OCI-LY7 (cell line): Measurements from ENCODE around the gene STYK1. TPM values are rescaled to one million over a fixed set of nuclear protein-coding genes. Genes with fewer than 3 reads are reported as not detected.

Source experiments
- BruUV-seq: library from RNA; stranded (reverse); fragments of 400-500 nt; replicated peaks from 2 replicates; lab custom pipeline; 2021; lab: Mats Ljungman, UMichigan
- CTCF ChIA-PET: fragments of 300-600 bp; sonication (Branson Sonifier 250); formaldehyde crosslinking; loops from one replicate; lab custom pipeline; 2022; ENCODE audit warnings: antibody characterized with exemption; ENCODE audit not compliant: unreplicated experiment; lab: Charles Lee
- POLR2A ChIA-PET: fragments of 300-600 bp; sonication (Branson Sonifier 250); formaldehyde crosslinking; loops from one replicate; lab custom pipeline; 2022; ENCODE audit warnings: antibody characterized with exemption; lab: Charles Lee
- DNase-seq: peaks from one replicate; pipeline ENCODE4 v3.0.0-alpha.2; 2015; ENCODE audit warnings: low spot score
- H2AFZ ChIP-seq: fragments of 200-600 bp; sonication (generic), shearing (Covaris generic); 2 replicates; pipeline ENCODE4 v1.6.1; 2014; ENCODE audit warnings: mild to moderate bottlenecking, antibody characterized with exemption, low read length, moderate library complexity
- H3K27ac ChIP-seq: fragments of 200-600 bp; sonication (generic); 2 replicates; pipeline ENCODE4 v1.5.1; 2014; ENCODE audit warnings: mixed run types, low read depth, mild to moderate bottlenecking, moderate library complexity, low read length, inconsistent platforms; ENCODE audit not compliant: poor library complexity, severe bottlenecking
- H3K36me3 ChIP-seq: fragments of 200-600 bp; sonication (generic); 2 replicates; pipeline ENCODE4 v1.6.1; 2014; ENCODE audit warnings: mild to moderate bottlenecking, antibody characterized with exemption, low read length, moderate library complexity, mixed read lengths; ENCODE audit not compliant: insufficient read depth
- H3K4me1 ChIP-seq: fragments of 200-600 bp; sonication (generic); 2 replicates; pipeline ENCODE4 v1.5.1; 2014; ENCODE audit warnings: mild to moderate bottlenecking, low read length; ENCODE audit not compliant: insufficient read depth, poor library complexity, severe bottlenecking
- H3K4me2 ChIP-seq: fragments of 200-600 bp; sonication (generic); 2 replicates; pipeline ENCODE4 v1.6.1; 2014; ENCODE audit warnings: mild to moderate bottlenecking, low read length
- H3K4me3 ChIP-seq: fragments of 200-600 bp; sonication (generic); 2 replicates; pipeline ENCODE4 v1.5.1; 2014; ENCODE audit warnings: mild to moderate bottlenecking, low read depth, low read length; ENCODE audit not compliant: poor library complexity, severe bottlenecking
- H3K79me2 ChIP-seq: fragments of 200-600 bp; sonication (generic); 2 replicates; pipeline ENCODE4 v1.6.1; 2016; ENCODE audit warnings: low read depth, mild to moderate bottlenecking, low read length, moderate library complexity, mixed read lengths; ENCODE audit not compliant: insufficient read depth
- H3K9me2 ChIP-seq: fragments of 200-600 bp; sonication (generic); 2 replicates; pipeline ENCODE4 v1.6.1; 2016; ENCODE audit warnings: mild to moderate bottlenecking, low read length, mixed read lengths; ENCODE audit not compliant: insufficient read depth
- H3K9me3 ChIP-seq: fragments of 200-600 bp; sonication (generic); 2 replicates; pipeline ENCODE4 v1.6.1; 2014; ENCODE audit warnings: mild to moderate bottlenecking, mixed run types, low read length, mixed read lengths
- H4K20me1 ChIP-seq: fragments of 200-600 bp; sonication (generic); 2 replicates; pipeline ENCODE4 v1.6.1; 2014; ENCODE audit warnings: mild to moderate bottlenecking, antibody characterized with exemption, low read length, moderate library complexity, mixed read lengths; ENCODE audit not compliant: insufficient read depth
- CTCF ChIP-seq: fragments of 200-600 bp; sonication (generic); conservative IDR thresholded peaks from 2 replicates; pipeline ENCODE4 v1.5.1; 2014; ENCODE audit warnings: mild to moderate bottlenecking, antibody characterized with exemption, low read length, moderate library complexity, mixed read lengths
- EZH2phosphoT487 ChIP-seq: fragments of 200-600 bp; sonication (generic); IDR thresholded peaks from 2 replicates; pipeline ENCODE4 v1.6.1; 2018; ENCODE audit warnings: low read depth, borderline replicate concordance, mild to moderate bottlenecking, mixed run types, antibody characterized with exemption, low read length, moderate library complexity, mixed read lengths
- intact Hi-C: fragments of 100-400 bp; cut with micrococcal nuclease; formaldehyde crosslinking; loops from one replicate; pipeline ENCODE4 v1.10.0; 2022; ENCODE audit not compliant: unreplicated experiment
- total RNA-seq, 2 experiments: library from RNA; depleted of rRNA in 1 of 2; stranded (reverse); fragments of >200 nt in 1 of 2; shearing (Covaris generic) in 1 of 2; gene quantifications; 2 replicates each; pipeline ENCODE4 v1.2.3, GENCODE V29; 2014 to 2022

Gene STYK1
- total RNA-seq, 2 experiments from 2014 or later, result not detected

GRCh38 chr12:10668526-10668925 lies 5.3 kb downstream of the STYK1 start:
- no peak overlapping the region for H3K4me3 ChIP-seq
- TF ChIP-seq CTCF (no peak), EZH2phosphoT487 (no peak)
- no peak for DNase-seq
- intact Hi-C loops, result no loop called here
- no TSS peak for BruUV-seq
- H3K9me3 ChIP-seq, result 0 out of 2 replicates have a peak, but pooled peaks cover 8% of the 10 kb centered on the region
- no peaks in the 10 kb centered on the region for H3K79me2 ChIP-seq
- ChIA-PET POLR2A (interaction anchor here (0.6 to 2.8 kb wide), 8 partner anchors 9 to 831 kb away, joined by 3 to 15 read pairs (median 4); partner anchors contain the start of gene MAGOHB), CTCF (interaction anchor here (0.6 kb wide), 1 partner anchor 356 kb away, joined by 3 read pairs; no protein-coding TSS in a partner anchor)
- no peaks in the 10 kb centered on the region for H3K36me3 ChIP-seq
- no peaks in the 10 kb centered on the region for H3K9me2 ChIP-seq
- peaks cover 4% of the 10 kb centered on the region for H3K4me1 ChIP-seq
- H2AFZ ChIP-seq, result no peak overlapping the region
- H3K27ac ChIP-seq, result no peak overlapping the region
- H4K20me1 ChIP-seq, result no peaks in the 10 kb centered on the region
- peak overlapping the region; percentile 56; the same call in 1 of the 2 replicates for H3K4me2 ChIP-seq

- Histone ChIP-seq H3K9me2 (no peaks in the 10 kb centered on the region), H4K20me1 (no peaks in the 10 kb centered on the region), H3K4me2 (no peak overlapping the region), H3K4me1 (peaks cover 3% of the 10 kb centered on the region), H3K79me2 (no peaks in the 10 kb centered on the region), H3K36me3 (no peaks in the 10 kb centered on the region), H3K27ac (no peak overlapping the region), H2AFZ (peak overlapping the region; percentile 19; the same call in 1 of the 2 replicates), H3K9me3 (0 out of 2 replicates have a peak, but pooled peaks cover 8% of the 10 kb centered on the region), H3K4me3 (no peak overlapping the region)
- TF ChIP-seq CTCF, result no peak
- no peak for TF ChIP-seq EZH2phosphoT487
- ChIA-PET POLR2A (interaction anchor here (0.7 to 2.8 kb wide), 5 partner anchors 8 to 353 kb away, joined by 3 to 15 read pairs (median 4); no protein-coding TSS in a partner anchor), CTCF (no interaction called here)
- intact Hi-C loops, result no loop called here
- DNase-seq, result no peak
- BruUV-seq, result no TSS peak
These were observed 6.3 kb downstream of the STYK1 start for GRCh38 chr12:10667581-10667980.

- Histone ChIP-seq H3K36me3 (no peaks in the 10 kb centered on the region), H3K79me2 (no peaks in the 10 kb centered on the region), H3K27ac (no peak overlapping the region), H3K4me3 (no peak overlapping the region), H3K4me1 (no peaks in the 10 kb centered on the region), H3K9me3 (0 out of 2 replicates have a peak, but pooled peaks cover 8% of the 10 kb centered on the region), H4K20me1 (no peaks in the 10 kb centered on the region), H3K9me2 (no peaks in the 10 kb centered on the region), H2AFZ (no peak overlapping the region), H3K4me2 (no peak overlapping the region)
- no peak for TF ChIP-seq CTCF
- no peak for TF ChIP-seq EZH2phosphoT487
- no peak for DNase-seq
- no TSS peak for BruUV-seq
- intact Hi-C loops, result no loop called here
- CTCF ChIA-PET, result no interaction called here
- POLR2A ChIA-PET, result no interaction called here
These were observed 9.4 kb downstream of the STYK1 start for GRCh38 chr12:10664499-10664898.
